DOHH2 (cell line): Measurements from ENCODE around the gene UBR7.

Source experiments
- H3F3A ChIP-seq: fragments of 200-600 bp; sonication (generic), shearing (Covaris generic); 2 replicates; pipeline ENCODE4 v1.6.0; 2016; ENCODE audit warnings: antibody characterized with exemption, mild to moderate bottlenecking; ENCODE audit not compliant: control insufficient read depth, insufficient read depth
- H3K27ac ChIP-seq: fragments of 200-600 bp; sonication (generic); 2 replicates; pipeline ENCODE4 v1.5.1; 2014; ENCODE audit warnings: low read depth, mild to moderate bottlenecking, low read length, moderate library complexity
- H3K27me3 ChIP-seq: fragments of 200-600 bp; sonication (generic); 2 replicates; pipeline ENCODE4 v1.6.1; 2014; ENCODE audit warnings: mild to moderate bottlenecking, low read length, mixed read lengths; ENCODE audit not compliant: control insufficient read depth
- H3K36me3 ChIP-seq: fragments of 200-600 bp; sonication (generic); 2 replicates; pipeline ENCODE4 v1.6.1; 2014; ENCODE audit warnings: mild to moderate bottlenecking, low read length, moderate library complexity, mixed read lengths; ENCODE audit not compliant: control insufficient read depth
- H3K4me1 ChIP-seq: fragments of 200-600 bp; sonication (generic); 2 replicates; pipeline ENCODE4 v1.6.1; 2014; ENCODE audit warnings: mild to moderate bottlenecking, low read length, mixed read lengths; ENCODE audit not compliant: control insufficient read depth
- H3K4me2 ChIP-seq: fragments of 200-600 bp; sonication (generic); 2 replicates; pipeline ENCODE4 v1.6.0; 2014; ENCODE audit warnings: mild to moderate bottlenecking, low read length, moderate library complexity
- H3K4me3 ChIP-seq: fragments of 200-600 bp; sonication (generic); 2 replicates; pipeline ENCODE4 v1.5.1; 2014; ENCODE audit warnings: mild to moderate bottlenecking, low read length, mixed read lengths
- H3K79me2 ChIP-seq: fragments of 200-600 bp; sonication (generic); 2 replicates; pipeline ENCODE4 v1.6.1; 2014; ENCODE audit warnings: mild to moderate bottlenecking, low read length, mixed read lengths; ENCODE audit not compliant: control insufficient read depth
- H3K9me2 ChIP-seq: fragments of 200-600 bp; sonication (generic); replicated peaks from 2 replicates; pipeline ENCODE4 v1.6.1; 2014; ENCODE audit warnings: mild to moderate bottlenecking, low read length, mixed read lengths; ENCODE audit not compliant: control insufficient read depth
- H3K9me3 ChIP-seq: fragments of 200-600 bp; sonication (generic); 2 replicates; pipeline ENCODE4 v1.6.1; 2014; ENCODE audit warnings: antibody characterized with exemption, low read length, mixed read lengths; ENCODE audit not compliant: control insufficient read depth, insufficient read depth
- H4K20me1 ChIP-seq: fragments of 200-600 bp; sonication (generic); 2 replicates; pipeline ENCODE4 v1.6.0; 2014; ENCODE audit warnings: low read depth, mild to moderate bottlenecking, antibody characterized with exemption, low read length, moderate library complexity; ENCODE audit not compliant: control insufficient read depth, insufficient read depth
- CTCF ChIP-seq: fragments of 200-600 bp; sonication (generic); IDR thresholded peaks from one replicate; pipeline ENCODE4 v1.5.1; 2014; ENCODE audit warnings: antibody characterized with exemption, mild to moderate bottlenecking, low read depth, low read length; ENCODE audit not compliant: poor library complexity, severe bottlenecking
- EZH2phosphoT487 ChIP-seq: fragments of 200-600 bp; sonication (generic); IDR thresholded peaks from 2 replicates; pipeline ENCODE4 v1.6.1; 2017; ENCODE audit warnings: borderline replicate concordance, mild to moderate bottlenecking, antibody characterized with exemption, low read length, moderate library complexity, mixed read lengths

The UBR7 gene

GRCh38 chr14:93186466-93186865 is 20.6 kb upstream of the UBR7 start:
- H3K4me3 ChIP-seq: peak overlapping the region; percentile 100
- peaks cover 17% of the 10 kb centered on the region for H3F3A ChIP-seq
- H3K79me2 ChIP-seq: peaks cover 58% of the 10 kb centered on the region
- peak overlapping the region; percentile 96 for H3K4me2 ChIP-seq
- H3K27ac ChIP-seq: peak overlapping the region; percentile 81
- H3K9me2 ChIP-seq: no peaks in the 10 kb centered on the region
- H3K9me3 ChIP-seq: no peaks in the 10 kb centered on the region
- peaks cover 59% of the 10 kb centered on the region for H3K36me3 ChIP-seq
- no peaks in the 10 kb centered on the region for H3K27me3 ChIP-seq
- H3K4me1 ChIP-seq: peaks cover 37% of the 10 kb centered on the region
- TF ChIP-seq CTCF (no peak), EZH2phosphoT487 (no peak)
- peaks cover 11% of the 10 kb centered on the region for H4K20me1 ChIP-seq

DNA sequence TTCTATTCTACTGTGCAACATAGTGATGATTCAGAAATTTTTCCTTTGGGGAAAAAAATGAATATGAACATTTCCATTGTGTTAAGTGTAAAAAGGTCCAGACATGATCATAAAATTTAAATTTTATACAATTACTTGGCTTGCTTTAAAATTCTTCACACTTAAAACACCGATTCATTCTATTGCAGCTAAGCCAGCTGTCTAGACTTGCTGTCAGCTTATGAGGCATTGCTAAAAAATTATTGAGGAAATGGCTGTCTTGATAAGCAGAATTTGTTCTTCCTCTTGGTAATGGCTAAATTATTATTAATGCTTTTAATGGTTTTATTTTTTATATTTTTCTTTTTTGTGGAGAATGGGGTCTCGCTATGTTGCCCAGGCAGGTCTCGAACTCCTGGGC is 20.1 kb upstream of the UBR7 start:
- Histone ChIP-seq H3K4me3 (peak overlapping the region; percentile 100), H3K27ac (no peak overlapping the region)

DNA sequence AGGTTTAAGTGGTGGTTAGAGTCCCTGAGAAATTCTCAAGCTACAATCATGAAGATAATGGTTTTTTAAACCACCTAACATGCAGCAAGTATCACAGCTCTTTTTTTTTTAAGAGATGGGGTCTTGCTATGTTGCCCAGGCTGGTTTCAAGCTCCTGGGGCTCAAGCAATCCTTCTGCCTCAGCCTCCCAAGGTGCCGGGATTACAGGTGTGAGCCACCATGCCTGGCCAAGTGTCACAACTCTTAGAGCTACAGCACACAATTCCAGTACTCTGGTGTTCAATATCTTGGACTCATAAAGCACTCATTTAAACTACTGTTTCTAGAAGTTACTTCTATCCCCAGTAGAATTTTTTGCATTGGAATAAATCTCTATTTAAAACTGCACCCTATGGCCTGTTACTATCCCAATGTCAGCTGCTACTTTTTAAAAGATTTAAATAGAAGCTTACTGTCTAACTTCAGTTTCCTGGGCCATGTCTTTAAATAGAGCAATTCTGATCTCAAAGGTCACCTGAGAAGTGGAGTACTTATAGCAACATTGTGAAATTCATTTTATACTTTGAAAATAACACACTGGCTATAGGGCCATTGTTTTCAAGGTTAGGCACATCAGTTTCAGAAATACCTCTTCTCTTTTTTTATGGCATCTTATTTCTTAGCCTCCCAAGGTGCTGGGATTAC is 11.6 kb upstream of the UBR7 start:
- Histone ChIP-seq H3K9me2 (no peaks in the 10 kb centered on the region), H4K20me1 (no peaks in the 10 kb centered on the region), H3K36me3 (peaks cover 35% of the 10 kb centered on the region), H3K4me1 (peaks cover 10% of the 10 kb centered on the region), H3K9me3 (no peaks in the 10 kb centered on the region), H3F3A (no peaks in the 10 kb centered on the region), H3K4me3 (no peak overlapping the region), H3K79me2 (no peaks in the 10 kb centered on the region; the same call in 1 of the 2 replicates), H3K27ac (no peak overlapping the region), H3K27me3 (no peaks in the 10 kb centered on the region), H3K4me2 (peak overlapping the region; percentile 16; the same call in 1 of the 2 replicates)
- TF ChIP-seq EZH2phosphoT487 (no peak), CTCF (no peak)

More for the DNA sequence above, 20.1 kb upstream of the UBR7 start:
- H3K79me2 ChIP-seq: peaks cover 56% of the 10 kb centered on the region
- peaks cover 15% of the 10 kb centered on the region for H3F3A ChIP-seq
- peak overlapping the region; percentile 96 for H3K4me2 ChIP-seq
- H4K20me1 ChIP-seq: peaks cover 11% of the 10 kb centered on the region
- H3K9me3 ChIP-seq: no peaks in the 10 kb centered on the region
- no peaks in the 10 kb centered on the region for H3K9me2 ChIP-seq
- peaks cover 54% of the 10 kb centered on the region for H3K36me3 ChIP-seq
- H3K27me3 ChIP-seq: no peaks in the 10 kb centered on the region
- peaks cover 34% of the 10 kb centered on the region for H3K4me1 ChIP-seq
- TF ChIP-seq EZH2phosphoT487 (no peak), CTCF (no peak)
